HepG2 (cell line): ENCODE results near the gene BTBD6. TPM values are rescaled to one million over a fixed set of nuclear protein-coding genes. Genes with fewer than 3 reads are reported as not detected.

Experiments used
- ATAC-seq: fragments of 200-7000 bp; cut with Tn5 transposase; 3 replicates; pipeline ENCODE4 v1.9.1; 2020; ENCODE audit warnings: mild to moderate bottlenecking, moderate library complexity
- BruUV-seq: library from RNA; stranded (reverse); fragments of 400-500 nt; replicated peaks from 2 replicates; lab custom pipeline; 2021; lab: Mats Ljungman, UMichigan
- CTCF ChIA-PET: fragments of 300-600 bp; formaldehyde crosslinking; extraction: SDS; loops from one replicate; lab custom pipeline; 2021; ENCODE audit warnings: low total read pairs, inconsistent platforms, low intra/inter-chr PET ratio; lab: Yijun Ruan, JAX
- POLR2A ChIA-PET: fragments of 350-600 bp; sonication (Branson Sonifier 250); formaldehyde crosslinking; loops from one replicate; lab custom pipeline; 2020; ENCODE audit warnings: antibody characterized with exemption, inconsistent platforms; lab: Yijun Ruan, JAX
- DNase-seq: peaks from one replicate; pipeline ENCODE4 v3.0.0-alpha.2; 2015; ENCODE audit warnings: low spot score
- FAIRE-seq: peaks from 3 replicates; lab custom pipeline; 2011; peaks lifted over from hg19 to GRCh38; lab: Jason Lieb, UNC
- H2AFZ ChIP-seq: one replicate; pipeline ENCODE4 v1.6.1; 2011; ENCODE audit warnings: low read length, inconsistent platforms
- H3K27ac ChIP-seq: fragments of 300-600 bp; 3 replicates; pipeline ENCODE4 v1.8.0; 2011; ENCODE audit warnings: mixed run types, mild to moderate bottlenecking, mixed read lengths, low read length, inconsistent platforms; ENCODE audit not compliant: insufficient read depth; ENCODE audit errors: extremely low read length
- H3K27me3 ChIP-seq, 2 experiments: fragments of 200-600 bp in 1 of 2; 2 replicates in 1 of 2; 3 replicates in 1 of 2; pipeline versions ENCODE4 v1.6.0 to v1.8.0; 2011; ENCODE audit warnings: low read length in 2 of 2, mild to moderate bottlenecking in 2 of 2, moderate library complexity in 2 of 2, inconsistent platforms in 1 of 2; ENCODE audit not compliant: insufficient read depth in 2 of 2, control insufficient read depth in 1 of 2
- H3K36me3 ChIP-seq, 2 experiments: fragments of 200-600 bp in 1 of 2; replicated peaks in 1 of 2; 2 replicates in 1 of 2; 3 replicates in 1 of 2; pipeline versions ENCODE4 v1.5.1 to v1.8.0; 2011; ENCODE audit warnings: low read length in 2 of 2, inconsistent platforms in 1 of 2; ENCODE audit not compliant: insufficient read depth in 2 of 2, control insufficient read depth in 1 of 2
- H3K4me1 ChIP-seq: 2 replicates; pipeline ENCODE4 v1.5.1; 2012; ENCODE audit warnings: low read length, inconsistent platforms; ENCODE audit not compliant: insufficient read depth
- H3K4me2 ChIP-seq: 2 replicates; pipeline ENCODE4 v1.6.0; 2011; ENCODE audit warnings: low read depth, low read length, inconsistent platforms
- H3K4me3 ChIP-seq, 3 experiments: fragments of 200-600 bp in 1 of 3; sonication (generic), shearing (Covaris generic) in 1 of 3; replicated peaks in 1 of 3; 2 replicates each; pipeline ENCODE4 v1.5.1; 2011 to 2016; ENCODE audit warnings: low read length in 3 of 3, inconsistent platforms in 2 of 3, low read depth in 2 of 3, mild to moderate bottlenecking in 2 of 3, control low read depth in 1 of 3, mixed read lengths in 1 of 3; ENCODE audit not compliant: insufficient read depth in 1 of 3
- H3K79me2 ChIP-seq: one replicate; pipeline ENCODE4 v1.6.1; 2011; ENCODE audit warnings: low read length, inconsistent platforms; ENCODE audit not compliant: insufficient read depth
- H3K9ac ChIP-seq: 2 replicates; pipeline ENCODE4 v1.6.0; 2011; ENCODE audit warnings: mild to moderate bottlenecking, low read depth, low read length, inconsistent platforms; ENCODE audit not compliant: insufficient read depth
- H3K9me3 ChIP-seq: 2 replicates; pipeline ENCODE4 v1.5.1; 2012; ENCODE audit warnings: mild to moderate bottlenecking, low read length
- H4K20me1 ChIP-seq: 2 replicates; pipeline ENCODE4 v1.6.0; 2011; ENCODE audit warnings: inconsistent platforms, mild to moderate bottlenecking, low read length, moderate library complexity; ENCODE audit not compliant: insufficient read depth
- EEA1 ChIP-seq: sonication (generic); formaldehyde crosslinking; IDR thresholded peaks from 2 replicates; pipeline ENCODE4 v1.5.1; 2020; ENCODE audit warnings: mild to moderate bottlenecking, missing genetic modification reagents, borderline replicate concordance
- FOXA3 ChIP-seq: IDR thresholded peaks from 2 replicates; pipeline ENCODE4 v1.6.1; 2016; ENCODE audit warnings: missing genetic modification reagents, missing compliant biosample characterization
- FOXM1 ChIP-seq: sonication (generic); formaldehyde crosslinking; IDR thresholded peaks from 2 replicates; pipeline ENCODE4 v1.5.0; 2020; ENCODE audit warnings: missing genetic modification reagents
- LCORL ChIP-seq, 2 experiments: fragments of 450-650 bp in 1 of 2; sonication (generic) in 1 of 2; formaldehyde crosslinking in 1 of 2; IDR thresholded peaks; 2 replicates each; pipeline versions ENCODE4 v1.5.0 to v1.6.1; 2017 to 2020; ENCODE audit warnings: antibody characterized with exemption in 1 of 2, missing genetic modification reagents in 1 of 2
- NFRKB ChIP-seq: fragments of 450-650 bp; IDR thresholded peaks from 2 replicates; pipeline ENCODE4 v1.6.1; 2017
- NKX3-1 ChIP-seq: sonication (generic); formaldehyde crosslinking; IDR thresholded peaks from 2 replicates; pipeline ENCODE4 v1.5.0; 2020; ENCODE audit warnings: missing genetic modification reagents
- NR3C1 ChIP-seq: sonication (generic); formaldehyde crosslinking; IDR thresholded peaks from 2 replicates; pipeline ENCODE4 v1.4.0; 2020; ENCODE audit warnings: missing genetic modification reagents
- RCOR2 ChIP-seq: IDR thresholded peaks from 2 replicates; pipeline ENCODE4 v1.6.1; 2016; ENCODE audit warnings: missing biosample characterization, missing genetic modification reagents
- SETDB1 ChIP-seq: sonication (generic); formaldehyde crosslinking; IDR thresholded peaks from 2 replicates; pipeline ENCODE4 v1.5.1; 2020; ENCODE audit warnings: missing genetic modification reagents, mild to moderate bottlenecking, borderline replicate concordance
- SIX1 ChIP-seq: sonication (generic); formaldehyde crosslinking; IDR thresholded peaks from 2 replicates; pipeline ENCODE4 v1.4.0; 2020; ENCODE audit warnings: missing genetic modification reagents, borderline replicate concordance
- TARDBP ChIP-seq: sonication (generic); formaldehyde crosslinking; IDR thresholded peaks from 2 replicates; pipeline ENCODE4 v1.8.0; 2022; ENCODE audit warnings: mild to moderate bottlenecking, missing genetic modification reagents
- YY1 ChIP-seq: IDR thresholded peaks from 2 replicates; pipeline ENCODE4 v1.6.1; 2011; ENCODE audit warnings: low read length, low read depth, moderate library complexity, mild to moderate bottlenecking; ENCODE audit not compliant: insufficient read depth, insufficient replicate concordance
- ZNF546 ChIP-seq: sonication (generic); formaldehyde crosslinking; conservative IDR thresholded peaks from 2 replicates; pipeline ENCODE4 v1.8.1; 2023; ENCODE audit warnings: mild to moderate bottlenecking, missing genetic modification reagents
- ZNF670 ChIP-seq: sonication (generic); formaldehyde crosslinking; IDR thresholded peaks from 2 replicates; pipeline ENCODE4 v1.8.0; 2022; ENCODE audit warnings: mild to moderate bottlenecking, missing genetic modification reagents, borderline replicate concordance
- WGBS: methylation state at CpG from one replicate; pipeline ENCODE4 v1.1.6; 2017; ENCODE audit warnings: low lambda C conversion rate; 5-methylcytosine and 5-hydroxymethylcytosine counted together
- in situ Hi-C: cut with HindIII; loops from 2 replicates; pipeline ENCODE4 v1.10.0; 2017; ENCODE audit warnings: low pct_unique_long_range_greater_than_20kb; ENCODE audit not compliant: extremely low pct_ligation_motif_present
- intact Hi-C: fragments of 100-400 bp; cut with micrococcal nuclease; formaldehyde crosslinking; loops from one replicate; pipeline ENCODE4 v1.10.0; 2022; ENCODE audit not compliant: unreplicated experiment
- polyA plus RNA-seq, 8 experiments: library from polyadenylated mRNA; depleted of rRNA in 3 of 8; stranded (reverse) in 7 of 8; unstranded in 1 of 8; fragments of >200 nt; fragmentation: Illumina TruSeq in 4 of 8; extraction: Trizol in 4 of 8; gene quantifications; 2 replicates each; pipeline versions ENCODE4 v1.2.1 to v1.2.3, GENCODE V29; 2011 to 2016; ENCODE audit warnings: low read depth in 4 of 8, missing spikeins in 1 of 8, mixed read lengths in 1 of 8; ENCODE audit not compliant: insufficient read depth in 1 of 8
- total RNA-seq, 5 experiments: library from RNA; depleted of rRNA; stranded (reverse); fragments of >200 nt; fragmentation: Illumina TruSeq; extraction: Trizol; gene quantifications; 2 replicates each; pipeline ENCODE4 v1.2.3, GENCODE V29; 2016; ENCODE audit warnings: low read depth in 1 of 5

The BTBD6 gene
- total and polyA plus RNA-seq, 2 of the 13 experiments (the other 11 are each of a cell fraction or from before 2014, with no cell fraction given), result not detected

DNA sequence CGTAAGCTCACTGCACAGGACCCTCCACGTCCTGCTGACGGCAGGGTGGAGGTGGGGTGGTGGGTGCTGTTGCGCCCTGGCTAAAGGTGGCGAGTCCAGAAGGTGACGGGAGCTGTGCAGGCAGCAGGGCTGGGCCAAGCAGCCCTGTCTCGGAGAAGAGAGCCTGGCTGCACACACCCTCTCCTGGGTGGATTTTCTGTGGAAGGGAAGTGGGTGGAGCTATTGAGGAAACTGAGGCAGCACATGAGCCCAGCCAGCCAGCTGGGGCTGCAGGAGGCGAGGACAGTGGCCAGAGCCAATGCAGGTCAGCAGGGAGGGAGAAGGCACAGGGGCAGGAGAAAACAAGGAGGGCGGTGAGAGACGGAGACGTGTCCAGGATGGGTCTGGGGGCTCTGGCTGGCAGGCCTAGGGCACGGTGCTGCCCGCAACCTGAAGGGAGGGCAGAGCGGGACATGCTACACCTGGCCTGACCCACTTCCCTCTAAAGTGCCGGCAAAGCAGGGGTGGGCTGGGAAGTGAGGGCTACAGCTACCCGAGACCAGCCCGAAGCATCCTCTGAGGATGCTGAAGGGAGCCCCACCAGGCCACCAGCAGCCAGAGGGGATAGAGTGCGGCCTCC is 20.5 kb downstream of the BTBD6 start:
- no peak overlapping the region for H3K9ac ChIP-seq

DNA sequence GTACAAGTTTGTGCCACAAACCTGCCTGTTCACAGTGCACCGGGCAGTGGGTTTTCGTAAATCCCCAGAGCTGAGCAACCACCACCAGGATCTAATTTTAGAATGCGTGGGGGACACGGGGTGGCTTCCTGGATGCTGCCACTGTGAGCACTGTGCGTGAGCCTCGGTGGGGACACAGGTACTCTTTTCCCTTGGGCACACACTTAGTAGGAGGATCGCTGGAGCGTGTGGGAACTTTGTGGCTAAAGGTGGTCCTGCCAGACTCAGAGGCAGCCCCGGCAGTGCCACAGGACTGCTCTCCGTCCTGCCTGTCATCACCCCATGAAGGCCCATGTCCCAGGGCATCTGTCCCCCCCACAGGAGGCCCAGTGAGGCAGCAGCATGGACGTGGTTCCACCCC is 21.1 kb downstream of the BTBD6 start:
- TF ChIP-seq ZNF670 (CRISPR knock-in tag) (no peak), RCOR2 (CRISPR knock-in tag) (no peak), EEA1 (CRISPR knock-in tag) (no peak), NKX3-1 (CRISPR knock-in tag) (no peak), YY1 (no peak), NFRKB (no peak), NR3C1 (CRISPR knock-in tag) (no peak), SETDB1 (CRISPR knock-in tag) (no peak)
- Histone ChIP-seq H3K9ac (no peak overlapping the region), H3K27ac (no peak overlapping the region), H3K4me1 (no peaks in the 10 kb centered on the region), H2AFZ (no peak overlapping the region), H3K9me3 (no peaks in the 10 kb centered on the region), H4K20me1 (no peaks in the 10 kb centered on the region; the same call in 1 of the 2 replicates), H3K4me2 (no peak overlapping the region), H3K79me2 (peaks cover 3% of the 10 kb centered on the region), H3K27me3 (no peaks in the 10 kb centered on the region), H3K4me3 (no peak overlapping the region), H3K36me3 (peaks cover 1 to 5% of the 10 kb centered on the region in 2 experiments; a peak in 3 of 5 replicates)
- ATAC-seq (no peak), DNase-seq (no peak), FAIRE-seq (no peak)
- POLR2A ChIA-PET, result no interaction called here
- CTCF ChIA-PET, result no interaction called here
- WGBS, result no CpG with 5 or more reads among the region's 11 CpGs
- intact Hi-C loops (no loop called here), in situ Hi-C loops (no loop called here)
- BruUV-seq, result no TSS peak

More for the DNA sequence above, 20.5 kb downstream of the BTBD6 start:
- no peaks in the 10 kb centered on the region; the same call in 1 of the 2 replicates for H4K20me1 ChIP-seq
- H3K79me2 ChIP-seq, result peaks cover 3% of the 10 kb centered on the region
- 99% methylated on average over 12 of the region's 18 CpGs for WGBS
- ATAC-seq (no peak), FAIRE-seq (no peak), DNase-seq (no peak)
- H3K27me3 ChIP-seq, result no peaks in the 10 kb centered on the region
- H2AFZ ChIP-seq, result no peak overlapping the region
- peaks cover 4 to 5% of the 10 kb centered on the region in 2 experiments; a peak in 3 of 5 replicates for H3K36me3 ChIP-seq
- CTCF ChIA-PET, result no interaction called here
- in situ Hi-C loops (no loop called here), intact Hi-C loops (no loop called here)
- H3K9me3 ChIP-seq, result no peaks in the 10 kb centered on the region
- POLR2A ChIA-PET, result no interaction called here
- no peak overlapping the region for H3K27ac ChIP-seq
- no peaks in the 10 kb centered on the region for H3K4me1 ChIP-seq
- TF ChIP-seq LCORL (IDR thresholded peaks at IDR 0.05) (no peak), LCORL (CRISPR knock-in tag; IDR thresholded peaks at IDR 0.05) (no peak), FOXA3 (no peak), SIX1 (no peak), TARDBP (CRISPR knock-in tag) (no peak), ZNF546 (CRISPR knock-in tag) (no peak), FOXM1 (CRISPR knock-in tag) (no peak)
- H3K4me3 ChIP-seq, result no peak overlapping the region
- BruUV-seq, result no TSS peak
- no peak overlapping the region for H3K4me2 ChIP-seq
